PC-9 (cell line): ENCODE data around the gene ZNF506. TPM values are rescaled to one million over a fixed set of nuclear protein-coding genes. Genes with fewer than 3 reads are reported as not detected.
"Not testable (repeated sequence)": the region's sequence is repeated elsewhere in the genome, so short reads cannot be mapped to it uniquely, and the experiment has no call there.

Experiments used
- BruUV-seq: library from RNA; stranded (reverse); fragments of 400-500 nt; replicated peaks from 2 replicates; lab custom pipeline; 2021; lab: Mats Ljungman, UMichigan
- CTCF ChIA-PET: fragments of 300-600 bp; sonication (Branson Sonifier 250); formaldehyde crosslinking; loops from one replicate; lab custom pipeline; 2022; ENCODE audit warnings: antibody characterized with exemption; lab: Charles Lee
- POLR2A ChIA-PET: fragments of 300-600 bp; sonication (Branson Sonifier 250); formaldehyde crosslinking; loops from one replicate; lab custom pipeline; 2022; ENCODE audit warnings: antibody characterized with exemption; ENCODE audit not compliant: unreplicated experiment; lab: Charles Lee
- DNase-seq, 2 experiments: peaks; one replicate each; pipeline versions ENCODE4 v3.0.0 to v3.0.0-alpha.2; 2015 to 2022; ENCODE audit warnings: mixed read lengths in 1 of 2
- H2AFZ ChIP-seq: fragments of 200-600 bp; sonication (generic); 2 replicates; pipeline ENCODE4 v1.8.1; 2017; ENCODE audit warnings: antibody characterized with exemption
- H3F3A ChIP-seq: fragments of 200-600 bp; sonication (generic); 2 replicates; pipeline ENCODE4 v1.8.1; 2017; ENCODE audit warnings: antibody characterized with exemption, mild to moderate bottlenecking, low read depth; ENCODE audit not compliant: insufficient read depth
- H3K27ac ChIP-seq: fragments of 200-600 bp; sonication (generic); 2 replicates; pipeline ENCODE4 v1.6.1; 2016; ENCODE audit warnings: mixed run types
- H3K27me3 ChIP-seq: fragments of 200-600 bp; sonication (generic); 2 replicates; pipeline ENCODE4 v1.6.1; 2016; ENCODE audit warnings: low read depth, mixed run types; ENCODE audit not compliant: insufficient read depth
- H3K36me3 ChIP-seq: fragments of 200-600 bp; sonication (generic); 2 replicates; pipeline ENCODE4 v1.6.1; 2016; ENCODE audit warnings: low read depth, mixed run types
- H3K4me1 ChIP-seq: fragments of 200-600 bp; sonication (generic); replicated peaks from 2 replicates; pipeline ENCODE4 v1.6.1; 2016; ENCODE audit warnings: mixed run types; ENCODE audit not compliant: insufficient read depth
- H3K4me2 ChIP-seq: fragments of 200-600 bp; sonication (generic); 2 replicates; pipeline ENCODE4 v1.6.1; 2017; ENCODE audit warnings: mixed run types
- H3K4me3 ChIP-seq: fragments of 200-600 bp; sonication (generic); 2 replicates; pipeline ENCODE4 v1.6.1; 2016; ENCODE audit warnings: mixed run types
- H3K79me2 ChIP-seq: fragments of 200-600 bp; sonication (generic); 2 replicates; pipeline ENCODE4 v1.6.1; 2017; ENCODE audit warnings: low read depth, mixed run types
- H3K9me2 ChIP-seq: fragments of 200-600 bp; sonication (generic); 2 replicates; pipeline ENCODE4 v1.8.1; 2017; ENCODE audit warnings: mild to moderate bottlenecking; ENCODE audit not compliant: insufficient read depth
- H3K9me3 ChIP-seq: fragments of 200-600 bp; sonication (generic); 2 replicates; pipeline ENCODE4 v1.8.1; 2016; ENCODE audit warnings: low read depth; ENCODE audit not compliant: insufficient read depth
- H4K20me1 ChIP-seq: fragments of 200-600 bp; sonication (generic); 2 replicates; pipeline ENCODE4 v1.8.1; 2017; ENCODE audit not compliant: insufficient read depth
- EZH2 ChIP-seq: fragments of 200-600 bp; sonication (generic); IDR thresholded peaks from 2 replicates; pipeline ENCODE4 v1.8.0; 2017; ENCODE audit warnings: antibody characterized with exemption, low read depth
- intact Hi-C: fragments of 100-400 bp; cut with micrococcal nuclease; formaldehyde crosslinking; loops from one replicate; pipeline ENCODE4 v1.10.0; 2022; ENCODE audit not compliant: unreplicated experiment
- total RNA-seq: library from RNA; stranded (reverse); gene quantifications from 2 replicates; pipeline ENCODE4 v1.2.3, GENCODE V29; 2021
- TF ChIP-seq, protein P1 (sequence below): fragments of 200-600 bp; sonication (generic); conservative IDR thresholded peaks from 2 replicates; pipeline ENCODE4 v1.6.1; 2017; ENCODE audit warnings: mixed run types, antibody characterized with exemption, mild to moderate bottlenecking, moderate library complexity

Gene ZNF506
- total RNA-seq, 1 experiment from 2014 or later: 12.6 TPM

DNA sequence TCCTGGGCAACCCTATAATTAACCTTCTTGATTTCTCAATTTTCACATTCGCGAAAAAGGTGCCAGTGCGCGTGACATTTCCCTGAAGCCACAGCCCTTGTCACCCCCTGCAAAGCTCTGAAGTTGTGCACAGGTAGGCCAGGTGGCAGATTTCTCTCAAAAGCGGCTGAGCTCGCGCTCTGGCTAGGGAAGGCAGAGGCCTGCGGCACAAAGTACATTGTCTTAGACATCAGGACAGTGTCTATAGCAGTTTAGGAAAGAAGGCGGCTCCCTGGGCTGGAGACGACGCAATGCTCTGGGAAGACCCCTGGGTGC, 45.7 kb downstream of the ZNF506 start:
- intact Hi-C loops: loop anchor here (1.0 to 10.0 kb wide), 7 partner anchors 43 to 1991 kb away; partner anchors contain the start of genes ATP13A1, CILP2, ZNF100 and ZNF101
- BruUV-seq: TSS peak; percentile 92
- H3K9me2 ChIP-seq: no peaks in the 10 kb centered on the region
- H3F3A ChIP-seq: no peaks in the 10 kb centered on the region
- H3K9me3 ChIP-seq: peaks cover 23% of the 10 kb centered on the region
- peaks cover 21% of the 10 kb centered on the region; the same call in 1 of the 2 replicates for H3K36me3 ChIP-seq
- CTCF ChIA-PET: interaction anchor here (0.6 to 1.0 kb wide), 2 partner anchors 115 to 132 kb away, joined by 3 read pairs; partner anchors contain the start of gene GMIP
- peaks cover 16% of the 10 kb centered on the region for H3K4me1 ChIP-seq
- peak overlapping the region; percentile 87 for H3K4me2 ChIP-seq
- H3K27me3 ChIP-seq: no peaks in the 10 kb centered on the region
- peak overlapping the region; percentile 30 for H3K27ac ChIP-seq
- POLR2A ChIA-PET: interaction anchor here (0.5 to 1.4 kb wide), 13 partner anchors 41 to 575 kb away, joined by 3 to 40 read pairs (median 6); partner anchors contain the start of genes GATAD2A, NDUFA13, ZNF14 and ZNF253
- H2AFZ ChIP-seq: peak overlapping the region; percentile 87
- H3K4me3 ChIP-seq: peak overlapping the region; percentile 88
- TF ChIP-seq, protein P1, sequence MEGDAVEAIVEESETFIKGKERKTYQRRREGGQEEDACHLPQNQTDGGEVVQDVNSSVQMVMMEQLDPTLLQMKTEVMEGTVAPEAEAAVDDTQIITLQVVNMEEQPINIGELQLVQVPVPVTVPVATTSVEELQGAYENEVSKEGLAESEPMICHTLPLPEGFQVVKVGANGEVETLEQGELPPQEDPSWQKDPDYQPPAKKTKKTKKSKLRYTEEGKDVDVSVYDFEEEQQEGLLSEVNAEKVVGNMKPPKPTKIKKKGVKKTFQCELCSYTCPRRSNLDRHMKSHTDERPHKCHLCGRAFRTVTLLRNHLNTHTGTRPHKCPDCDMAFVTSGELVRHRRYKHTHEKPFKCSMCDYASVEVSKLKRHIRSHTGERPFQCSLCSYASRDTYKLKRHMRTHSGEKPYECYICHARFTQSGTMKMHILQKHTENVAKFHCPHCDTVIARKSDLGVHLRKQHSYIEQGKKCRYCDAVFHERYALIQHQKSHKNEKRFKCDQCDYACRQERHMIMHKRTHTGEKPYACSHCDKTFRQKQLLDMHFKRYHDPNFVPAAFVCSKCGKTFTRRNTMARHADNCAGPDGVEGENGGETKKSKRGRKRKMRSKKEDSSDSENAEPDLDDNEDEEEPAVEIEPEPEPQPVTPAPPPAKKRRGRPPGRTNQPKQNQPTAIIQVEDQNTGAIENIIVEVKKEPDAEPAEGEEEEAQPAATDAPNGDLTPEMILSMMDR: no peak
- TF ChIP-seq EZH2: no peak
- peaks cover 30% of the 10 kb centered on the region for H3K79me2 ChIP-seq
- H4K20me1 ChIP-seq: no peaks in the 10 kb centered on the region
- no peak for DNase-seq

DNA sequence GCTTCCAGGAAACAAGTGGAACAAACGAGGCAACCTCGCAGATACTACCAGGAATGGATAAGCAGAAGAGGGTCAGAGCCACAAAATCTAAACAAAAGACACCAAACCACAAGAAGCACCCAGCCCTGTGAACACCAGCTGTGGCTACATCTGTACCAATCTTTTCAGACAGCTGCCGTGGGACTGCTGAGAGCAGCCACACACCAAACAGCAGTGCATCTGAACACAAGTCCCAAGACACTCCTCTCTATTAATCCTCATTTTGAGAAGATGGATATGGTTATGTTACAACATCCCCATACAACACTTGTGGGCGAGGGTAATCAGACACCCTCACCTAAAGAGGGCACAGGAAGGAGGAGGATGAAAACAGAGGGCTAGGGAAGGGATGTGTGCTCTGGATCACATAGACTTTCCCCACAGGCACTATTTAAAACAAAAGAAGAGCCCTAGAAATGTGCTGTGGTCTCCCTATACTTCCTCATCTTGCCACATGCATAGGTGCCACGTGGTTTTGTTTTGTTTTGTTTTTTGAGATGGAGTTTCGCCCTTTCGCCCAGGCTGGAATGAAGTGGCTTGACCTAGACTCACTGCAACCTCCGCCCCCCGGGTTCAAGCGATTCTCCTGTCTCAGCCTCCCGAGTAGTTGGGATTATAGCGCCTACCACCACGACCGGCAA, 47.1 kb downstream of the ZNF506 start:
- H3K9me2 ChIP-seq: no peaks in the 10 kb centered on the region
- BruUV-seq: no TSS peak

DNA sequence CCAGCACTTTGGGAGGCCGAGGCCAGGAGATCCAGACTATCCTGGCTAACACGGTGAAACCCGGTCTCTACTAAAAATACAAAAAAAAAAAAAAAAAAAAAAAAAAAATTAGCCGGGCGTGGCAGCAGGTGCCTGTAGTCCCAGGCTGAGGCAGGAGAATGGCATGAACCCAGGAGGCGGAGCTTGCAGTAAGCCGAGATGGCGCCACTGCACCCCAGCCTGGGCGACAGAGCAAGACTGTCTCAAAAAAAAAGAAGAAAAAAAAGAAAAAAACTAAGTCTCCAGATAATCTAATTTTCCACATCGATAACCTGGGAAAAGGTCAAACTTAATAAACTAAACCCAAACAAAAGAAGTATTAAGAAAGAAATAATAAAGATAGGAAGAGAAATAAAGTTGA, 49.6 kb downstream of the ZNF506 start:
- intact Hi-C loops: loop anchor here (10.0 kb wide), 1 partner anchor 237 kb away; the partner anchor contains the start of gene CILP2

More for the DNA sequence above, 47.1 kb downstream of the ZNF506 start:
- peaks cover 16% of the 10 kb centered on the region for H3K4me1 ChIP-seq
- peaks cover 24% of the 10 kb centered on the region for H3K79me2 ChIP-seq
- peaks cover 14% of the 10 kb centered on the region; the same call in 1 of the 2 replicates for H3K36me3 ChIP-seq
- no peak overlapping the region for H2AFZ ChIP-seq
- no peaks in the 10 kb centered on the region for H3K27me3 ChIP-seq
- H3K4me2 ChIP-seq: peak overlapping the region; percentile 87; the same call in 1 of the 2 replicates
- no peaks in the 10 kb centered on the region for H3F3A ChIP-seq
- no peaks in the 10 kb centered on the region for H4K20me1 ChIP-seq
- no peak overlapping the region for H3K4me3 ChIP-seq
- ChIA-PET POLR2A (no interaction called here), CTCF (no interaction called here)
- TF ChIP-seq, protein P1: no peak
- DNase-seq: no peak
- intact Hi-C loops: loop anchor here (5.0 to 10.0 kb wide), 3 partner anchors 93 to 1993 kb away; partner anchors contain the start of genes CILP2, ZNF100 and ZNF253
- peaks cover 16% of the 10 kb centered on the region for H3K9me3 ChIP-seq
- H3K27ac ChIP-seq: no peak overlapping the region

DNA sequence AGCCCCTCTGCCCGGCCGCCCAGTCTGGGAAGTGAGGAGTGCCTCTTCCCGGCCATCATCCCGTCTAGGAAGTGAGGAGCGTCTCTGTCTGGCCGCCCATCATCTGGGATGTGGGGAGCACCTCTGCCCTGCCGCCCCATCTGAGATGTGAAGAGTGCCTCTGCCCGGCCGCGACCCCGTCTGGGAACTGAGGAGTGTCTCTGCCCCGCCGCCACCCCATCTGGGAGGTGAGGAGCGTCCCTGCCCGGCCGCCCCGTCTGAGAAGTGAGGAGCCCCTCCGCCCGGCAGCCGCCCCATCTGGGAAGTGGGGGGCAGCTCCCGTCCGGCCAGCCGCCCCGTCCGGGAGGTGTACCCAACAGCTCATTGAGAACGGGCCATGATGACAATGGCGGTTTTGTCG, 51.6 kb downstream of the ZNF506 start:
- CTCF ChIA-PET, H3K9me2 ChIP-seq, H3K79me2 ChIP-seq, H2AFZ ChIP-seq, POLR2A ChIA-PET, H3K27ac ChIP-seq, H3K4me3 ChIP-seq, H3F3A ChIP-seq, DNase-seq, BruUV-seq, H3K36me3 ChIP-seq, H4K20me1 ChIP-seq, H3K9me3 ChIP-seq, H3K4me2 ChIP-seq, H3K27me3 ChIP-seq, H3K4me1 ChIP-seq: not testable (repeated sequence)
- intact Hi-C loops: loop anchor here (10.0 kb wide), 1 partner anchor 235 kb away; the partner anchor contains the start of gene CILP2

More for the DNA sequence above, 49.6 kb downstream of the ZNF506 start:
- H3K27ac ChIP-seq, H4K20me1 ChIP-seq, POLR2A ChIA-PET, H3K4me1 ChIP-seq, H3K79me2 ChIP-seq, BruUV-seq, CTCF ChIA-PET, H3K36me3 ChIP-seq, H3F3A ChIP-seq, H3K27me3 ChIP-seq, H3K9me2 ChIP-seq, H2AFZ ChIP-seq, H3K9me3 ChIP-seq, H3K4me2 ChIP-seq, H3K4me3 ChIP-seq: not testable (repeated sequence)
- DNase-seq: peak in 1 of 2 experiments; percentile 50
